PC-3 (cell line): ENCODE data around the gene NEGR1. TPM values are rescaled to one million over a fixed set of nuclear protein-coding genes. Genes with fewer than 3 reads are reported as not detected.

Experiments
- ATAC-seq: fragments of 200-7000 bp; cut with Tn5 transposase; 2 replicates; pipeline ENCODE4 v1.9.1; 2020; ENCODE audit warnings: mild to moderate bottlenecking, moderate library complexity
- BruUV-seq: library from RNA; stranded (reverse); fragments of 400-500 nt; replicated peaks from 2 replicates; lab custom pipeline; 2021; lab: Mats Ljungman, UMichigan
- CTCF ChIA-PET: fragments of 300-600 bp; sonication (Branson Sonifier 250); formaldehyde crosslinking; loops from one replicate; lab custom pipeline; 2022; ENCODE audit warnings: antibody characterized with exemption; lab: Charles Lee
- POLR2A ChIA-PET: fragments of 300-600 bp; sonication (Branson Sonifier 250); formaldehyde crosslinking; loops from one replicate; lab custom pipeline; 2022; ENCODE audit warnings: antibody characterized with exemption; ENCODE audit not compliant: unreplicated experiment; lab: Charles Lee
- DNase-seq: peaks from one replicate; pipeline ENCODE4 v3.0.0-alpha.2; 2015
- H2AFZ ChIP-seq: fragments of 300-600 bp; sonication (generic); 2 replicates; pipeline ENCODE4 v1.6.0; 2016; ENCODE audit warnings: antibody characterized with exemption, low read length
- H3F3A ChIP-seq: fragments of 300-600 bp; sonication (generic); one replicate; pipeline ENCODE4 v1.6.0; 2017; ENCODE audit warnings: antibody characterized with exemption, low read length, control low read depth, mild to moderate bottlenecking; ENCODE audit not compliant: unreplicated experiment
- H3K27ac ChIP-seq: fragments of 300-600 bp; sonication (generic); 2 replicates; pipeline ENCODE4 v1.5.1; 2016; ENCODE audit warnings: mild to moderate bottlenecking, low read length
- H3K27me3 ChIP-seq: fragments of 300-600 bp; sonication (generic); 2 replicates; pipeline ENCODE4 v1.6.1; 2016; ENCODE audit warnings: low read length, mixed read lengths
- H3K36me3 ChIP-seq: fragments of 300-600 bp; sonication (generic); 2 replicates; pipeline ENCODE4 v1.6.1; 2016; ENCODE audit warnings: low read depth, mixed run types, low read length, mixed read lengths
- H3K4me1 ChIP-seq: fragments of 300-600 bp; sonication (generic); 2 replicates; pipeline ENCODE4 v1.5.1; 2016; ENCODE audit warnings: low read length; ENCODE audit not compliant: insufficient read depth
- H3K4me2 ChIP-seq: fragments of 300-600 bp; sonication (generic); 2 replicates; pipeline ENCODE4 v1.6.0; 2016; ENCODE audit warnings: low read length
- H3K4me3 ChIP-seq: fragments of 300-600 bp; sonication (generic); 2 replicates; pipeline ENCODE4 v1.5.1; 2016; ENCODE audit warnings: mild to moderate bottlenecking, low read length, mixed read lengths
- H3K79me2 ChIP-seq: fragments of 300-600 bp; sonication (generic); 2 replicates; pipeline ENCODE4 v1.6.1; 2017; ENCODE audit warnings: low read length, mixed read lengths
- H3K9ac ChIP-seq: fragments of 300-600 bp; sonication (generic); 2 replicates; pipeline ENCODE4 v1.6.0; 2016; ENCODE audit warnings: mild to moderate bottlenecking, low read length
- H3K9me2 ChIP-seq: fragments of 300-600 bp; sonication (generic); replicated peaks from 2 replicates; pipeline ENCODE4 v1.6.1; 2016; ENCODE audit warnings: mixed run types, low read length, mixed read lengths
- H3K9me3 ChIP-seq: fragments of 300-600 bp; sonication (generic); 2 replicates; pipeline ENCODE4 v1.6.1; 2016; ENCODE audit warnings: low read length, mixed read lengths
- H4K20me1 ChIP-seq: fragments of 300-600 bp; sonication (generic); 2 replicates; pipeline ENCODE4 v1.6.1; 2016; ENCODE audit warnings: low read length, mixed read lengths
- CTCF ChIP-seq: fragments of 300-600 bp; sonication (generic); conservative IDR thresholded peaks from 2 replicates; pipeline ENCODE4 v1.5.1; 2017; ENCODE audit warnings: antibody characterized with exemption, low read depth, mild to moderate bottlenecking, low read length
- EZH2 ChIP-seq: fragments of 300-600 bp; sonication (generic); IDR thresholded peaks from one replicate; pipeline ENCODE4 v1.6.1; 2017; ENCODE audit warnings: antibody characterized with exemption, mild to moderate bottlenecking, low read length; ENCODE audit not compliant: unreplicated experiment
- EZH2phosphoT487 ChIP-seq: fragments of 300-600 bp; sonication (generic); IDR thresholded peaks from 2 replicates; pipeline ENCODE4 v1.6.1; 2018; ENCODE audit warnings: mild to moderate bottlenecking, antibody characterized with exemption, low read length, borderline replicate concordance
- intact Hi-C: fragments of 100-400 bp; cut with micrococcal nuclease; formaldehyde crosslinking; loops from 2 replicates; pipeline ENCODE4 v1.9.0; 2023
- total RNA-seq: library from RNA; depleted of rRNA; stranded (reverse); fragments of >200 nt; gene quantifications from 2 replicates; pipeline ENCODE4 v1.2.3, GENCODE V29; 2014

The NEGR1 gene
- total RNA-seq, 1 experiment from 2014 or later, result 3.4 TPM

- POLR2A ChIA-PET, result no interaction called here
- no peaks in the 10 kb centered on the region for H3K27me3 ChIP-seq
- no peaks in the 10 kb centered on the region for H4K20me1 ChIP-seq
- no peaks in the 10 kb centered on the region for H3K36me3 ChIP-seq
- H2AFZ ChIP-seq, result no peak overlapping the region
- intact Hi-C loops, result no loop called here
- H3K9me3 ChIP-seq, result no peaks in the 10 kb centered on the region
- ATAC-seq (no peak), DNase-seq (no peak)
- CTCF ChIA-PET, result no interaction called here
- TF ChIP-seq EZH2, result no peak
- TF ChIP-seq EZH2phosphoT487, result no peak
- TF ChIP-seq CTCF, result no peak
- BruUV-seq, result no TSS peak
- no peak overlapping the region for H3K4me2 ChIP-seq
- H3F3A ChIP-seq, result no peaks in the 10 kb centered on the region
- no peaks in the 10 kb centered on the region for H3K79me2 ChIP-seq
- no peaks in the 10 kb centered on the region for H3K9me2 ChIP-seq
- no peak overlapping the region for H3K4me3 ChIP-seq
- H3K9ac ChIP-seq, result no peak overlapping the region
- no peak overlapping the region for H3K27ac ChIP-seq
- H3K4me1 ChIP-seq, result no peaks in the 10 kb centered on the region
These were observed 42.1 kb upstream of the NEGR1 start for GRCh38 chr1:72324451-72324850.

GRCh38 chr1:72322910-72323309 is 40.6 kb upstream of the NEGR1 start:
- H3K79me2 ChIP-seq, result no peaks in the 10 kb centered on the region
- H3K4me2 ChIP-seq, result no peak overlapping the region
- CTCF ChIA-PET, result no interaction called here
- H2AFZ ChIP-seq, result no peak overlapping the region
- H3K36me3 ChIP-seq, result no peaks in the 10 kb centered on the region
- no peak overlapping the region for H3K9ac ChIP-seq
- H3K9me3 ChIP-seq, result no peaks in the 10 kb centered on the region
- POLR2A ChIA-PET, result no interaction called here
- H4K20me1 ChIP-seq, result no peaks in the 10 kb centered on the region
- DNase-seq (no peak), ATAC-seq (no peak)
- H3K4me1 ChIP-seq, result no peaks in the 10 kb centered on the region
- no peaks in the 10 kb centered on the region for H3K9me2 ChIP-seq
- BruUV-seq, result no TSS peak
- no peak for TF ChIP-seq EZH2
- TF ChIP-seq EZH2phosphoT487, result no peak
- no peak for TF ChIP-seq CTCF
- no peak overlapping the region for H3K27ac ChIP-seq
- no peak overlapping the region for H3K4me3 ChIP-seq
- no peaks in the 10 kb centered on the region for H3F3A ChIP-seq
- intact Hi-C loops, result no loop called here
- no peaks in the 10 kb centered on the region for H3K27me3 ChIP-seq

GRCh38 chr1:72296501-72296900 is 14.2 kb upstream of the NEGR1 start:
- H3K9ac ChIP-seq, result no peak overlapping the region
- H3K4me3 ChIP-seq, result no peak overlapping the region
- H3K79me2 ChIP-seq, result no peaks in the 10 kb centered on the region
- no peaks in the 10 kb centered on the region for H3K9me3 ChIP-seq
- intact Hi-C loops, result no loop called here
- H3K27ac ChIP-seq, result no peak overlapping the region
- H2AFZ ChIP-seq, result no peak overlapping the region
- peaks cover 8% of the 10 kb centered on the region for H3K4me1 ChIP-seq
- H3K4me2 ChIP-seq, result no peak overlapping the region
- no peaks in the 10 kb centered on the region for H3K27me3 ChIP-seq
- DNase-seq (no peak), ATAC-seq (no peak)
- ChIA-PET POLR2A (no interaction called here), CTCF (no interaction called here)
- H4K20me1 ChIP-seq, result no peaks in the 10 kb centered on the region
- no peaks in the 10 kb centered on the region for H3K9me2 ChIP-seq
- no peaks in the 10 kb centered on the region for H3F3A ChIP-seq
- TF ChIP-seq CTCF, result no peak
- no peak for TF ChIP-seq EZH2phosphoT487
- TF ChIP-seq EZH2, result no peak
- BruUV-seq, result no TSS peak
- H3K36me3 ChIP-seq, result no peaks in the 10 kb centered on the region
